Forelimb muscle (tissue), 1 donor: Measurements from ENCODE around the gene CPLX1. TPM values are rescaled to one million over a fixed set of nuclear protein-coding genes. Genes with fewer than 3 reads are reported as not detected.

ENCODE experiments used
- DNase-seq: peaks from one replicate; pipeline ENCODE4 v3.0.0-alpha.2; 2013; ENCODE audit warnings: low read depth
- polyA plus RNA-seq: library from polyadenylated mRNA; unstranded; fragments of 120-200 nt; gene quantifications from one replicate; pipeline ENCODE4 v1.2.1, GENCODE V29; 2013; ENCODE audit not compliant: insufficient read length

The CPLX1 gene
- polyA plus RNA-seq, 1 donor = 0.40 TPM

- no peak for DNase-seq
Measured at GRCh38 chr4:832536-832935, 6.6 kb upstream of the CPLX1 start.

- no peak for DNase-seq
Measured at GRCh38 chr4:832108-832507, 6.2 kb upstream of the CPLX1 start.

- no peak for DNase-seq
Measured at GRCh38 chr4:831483-831805, 5.5 kb upstream of the CPLX1 start.

GRCh38 chr4:830601-831482 is 4.9 kb upstream of the CPLX1 start:
- no peak for DNase-seq

- no peak for DNase-seq
Measured at GRCh38 chr4:829761-830600, 4.1 kb upstream of the CPLX1 start.

- DNase-seq = no peak
Measured at GRCh38 chr4:829291-829690, 3.4 kb upstream of the CPLX1 start.

- no peak for DNase-seq
Measured at GRCh38 chr4:828641-829271, 2.8 kb upstream of the CPLX1 start.

GRCh38 chr4:827209-828081 is 1.5 kb upstream of the CPLX1 start:
- DNase-seq = no peak

- no peak for DNase-seq
Measured at GRCh38 chr4:826508-827208, 729 bp upstream of the CPLX1 start.

GRCh38 chr4:825063-825970 is 612 bp downstream of the CPLX1 start:
- no peak for DNase-seq

GRCh38 chr4:824461-825062 is 1.4 kb downstream of the CPLX1 start:
- DNase-seq = no peak

- no peak for DNase-seq
Measured at GRCh38 chr4:823761-824460, 2.0 kb downstream of the CPLX1 start.

- no peak for DNase-seq
Measured at GRCh38 chr4:823176-823760, 2.7 kb downstream of the CPLX1 start.

- no peak for DNase-seq
Measured at GRCh38 chr4:822361-823175, 3.4 kb downstream of the CPLX1 start.

GRCh38 chr4:821631-822030 is 4.3 kb downstream of the CPLX1 start:
- no peak for DNase-seq

- DNase-seq = no peak
Measured at GRCh38 chr4:821181-821591, 4.7 kb downstream of the CPLX1 start.
